Neutrophil (primary cell): ENCODE data around the gene SF3B6.
"Not testable (repeated sequence)": the region's sequence is repeated elsewhere in the genome, so short reads cannot be mapped to it uniquely, and the experiment has no call there.

ENCODE experiments used
- H3K27ac ChIP-seq: fragments of 200-600 bp; sonication (generic); 2 replicates; pipeline ENCODE4 v1.5.1; 2016; ENCODE audit warnings: mild to moderate bottlenecking, moderate library complexity
- H3K27me3 ChIP-seq: fragments of 200-600 bp; sonication (generic); 2 replicates; pipeline ENCODE4 v1.6.0; 2016; ENCODE audit warnings: mild to moderate bottlenecking
- H3K36me3 ChIP-seq: fragments of 200-600 bp; sonication (generic); 2 replicates; pipeline ENCODE4 v1.5.1; 2017
- H3K4me1 ChIP-seq, 2 experiments: fragments of 200-600 bp in 1 of 2; sonication (generic) in 1 of 2; 1 replicate in 1 of 2; 2 replicates in 1 of 2; pipeline versions ENCODE4 v1.5.1 to v1.6.1; 2013 to 2016; ENCODE audit warnings: low read depth in 1 of 2, low read length in 1 of 2, mild to moderate bottlenecking in 1 of 2, moderate library complexity in 1 of 2; ENCODE audit not compliant: control insufficient read depth in 1 of 2, insufficient read depth in 1 of 2
- H3K4me3 ChIP-seq, 2 experiments: fragments of 200-600 bp in 1 of 2; sonication (generic) in 1 of 2; 1 replicate in 1 of 2; 2 replicates in 1 of 2; pipeline ENCODE4 v1.5.1; 2013 to 2016; ENCODE audit warnings: low read depth in 1 of 2, low read length in 1 of 2, mild to moderate bottlenecking in 1 of 2, moderate library complexity in 1 of 2
- H3K9me3 ChIP-seq: fragments of 200-600 bp; sonication (generic); 2 replicates; pipeline ENCODE4 v1.5.1; 2016
- TF ChIP-seq, protein P1 (sequence below): fragments of 200-600 bp; sonication (generic); IDR thresholded peaks from 2 replicates; pipeline ENCODE4 v1.5.1; 2016; ENCODE audit warnings: antibody characterized with exemption

The SF3B6 gene

GRCh38 chr2:24045511-24046508 is 30.3 kb downstream of the SF3B6 start:
- Histone ChIP-seq H3K4me1 (peaks cover 29 to 31% of the 10 kb centered on the region in 2 experiments), H3K36me3 (no peaks in the 10 kb centered on the region), H3K27ac (no peak overlapping the region), H3K4me3 (no peak overlapping the region), H3K27me3 (peaks cover 46% of the 10 kb centered on the region), H3K9me3 (no peaks in the 10 kb centered on the region)
- TF ChIP-seq, protein P1, sequence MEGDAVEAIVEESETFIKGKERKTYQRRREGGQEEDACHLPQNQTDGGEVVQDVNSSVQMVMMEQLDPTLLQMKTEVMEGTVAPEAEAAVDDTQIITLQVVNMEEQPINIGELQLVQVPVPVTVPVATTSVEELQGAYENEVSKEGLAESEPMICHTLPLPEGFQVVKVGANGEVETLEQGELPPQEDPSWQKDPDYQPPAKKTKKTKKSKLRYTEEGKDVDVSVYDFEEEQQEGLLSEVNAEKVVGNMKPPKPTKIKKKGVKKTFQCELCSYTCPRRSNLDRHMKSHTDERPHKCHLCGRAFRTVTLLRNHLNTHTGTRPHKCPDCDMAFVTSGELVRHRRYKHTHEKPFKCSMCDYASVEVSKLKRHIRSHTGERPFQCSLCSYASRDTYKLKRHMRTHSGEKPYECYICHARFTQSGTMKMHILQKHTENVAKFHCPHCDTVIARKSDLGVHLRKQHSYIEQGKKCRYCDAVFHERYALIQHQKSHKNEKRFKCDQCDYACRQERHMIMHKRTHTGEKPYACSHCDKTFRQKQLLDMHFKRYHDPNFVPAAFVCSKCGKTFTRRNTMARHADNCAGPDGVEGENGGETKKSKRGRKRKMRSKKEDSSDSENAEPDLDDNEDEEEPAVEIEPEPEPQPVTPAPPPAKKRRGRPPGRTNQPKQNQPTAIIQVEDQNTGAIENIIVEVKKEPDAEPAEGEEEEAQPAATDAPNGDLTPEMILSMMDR: no peak

DNA sequence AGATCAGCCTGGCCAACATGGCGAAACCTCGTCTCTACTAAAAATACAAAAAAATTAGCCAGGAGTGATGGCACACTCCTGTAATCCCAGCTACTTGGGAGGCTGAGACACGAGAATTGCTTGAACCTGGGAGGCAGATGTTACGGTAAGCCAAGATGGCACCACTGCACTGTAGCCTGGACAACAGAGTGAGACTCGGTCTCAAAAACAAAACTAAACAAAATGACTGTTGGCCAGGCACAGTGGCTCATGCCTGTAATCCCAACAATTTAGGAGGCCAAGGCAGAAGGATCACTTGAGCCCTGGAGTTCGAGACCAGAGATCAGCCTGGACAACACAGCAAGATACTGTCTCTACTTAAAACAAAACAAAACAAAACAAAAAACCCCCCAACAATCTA is 33.0 kb downstream of the SF3B6 start:
- Histone ChIP-seq H3K4me1 (peaks cover 12 to 15% of the 10 kb centered on the region in 2 experiments), H3K27me3 (peaks cover 20% of the 10 kb centered on the region)
- H3K36me3 ChIP-seq, H3K27ac ChIP-seq, H3K9me3 ChIP-seq, H3K4me3 ChIP-seq: not testable (repeated sequence)

DNA sequence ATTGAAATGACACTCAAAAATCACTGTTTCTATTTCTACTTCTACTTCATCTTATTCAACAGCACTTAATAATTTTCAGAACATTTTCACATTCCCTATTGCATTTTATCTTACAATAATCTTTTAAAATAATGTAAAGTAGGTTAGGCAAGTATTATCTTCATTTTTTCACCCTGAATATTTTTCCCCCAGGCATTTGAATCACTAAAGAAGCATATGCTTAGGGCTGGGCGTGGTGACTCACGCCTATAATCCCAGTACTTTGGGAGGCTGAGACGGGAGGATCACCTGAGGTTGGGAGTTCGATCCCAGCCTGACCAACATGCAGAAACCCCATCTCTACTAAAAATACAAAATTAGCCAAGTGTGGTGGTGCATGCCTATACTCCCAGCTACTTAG is 35.6 kb downstream of the SF3B6 start:
- H3K9me3 ChIP-seq: no peaks in the 10 kb centered on the region
- H3K4me1 ChIP-seq: no peaks in the 10 kb centered on the region
- no peak overlapping the region for H3K4me3 ChIP-seq
- no peak overlapping the region for H3K27ac ChIP-seq
- peaks cover 10% of the 10 kb centered on the region for H3K36me3 ChIP-seq
- TF ChIP-seq, protein P1: no peak
- H3K27me3 ChIP-seq: no peaks in the 10 kb centered on the region

DNA sequence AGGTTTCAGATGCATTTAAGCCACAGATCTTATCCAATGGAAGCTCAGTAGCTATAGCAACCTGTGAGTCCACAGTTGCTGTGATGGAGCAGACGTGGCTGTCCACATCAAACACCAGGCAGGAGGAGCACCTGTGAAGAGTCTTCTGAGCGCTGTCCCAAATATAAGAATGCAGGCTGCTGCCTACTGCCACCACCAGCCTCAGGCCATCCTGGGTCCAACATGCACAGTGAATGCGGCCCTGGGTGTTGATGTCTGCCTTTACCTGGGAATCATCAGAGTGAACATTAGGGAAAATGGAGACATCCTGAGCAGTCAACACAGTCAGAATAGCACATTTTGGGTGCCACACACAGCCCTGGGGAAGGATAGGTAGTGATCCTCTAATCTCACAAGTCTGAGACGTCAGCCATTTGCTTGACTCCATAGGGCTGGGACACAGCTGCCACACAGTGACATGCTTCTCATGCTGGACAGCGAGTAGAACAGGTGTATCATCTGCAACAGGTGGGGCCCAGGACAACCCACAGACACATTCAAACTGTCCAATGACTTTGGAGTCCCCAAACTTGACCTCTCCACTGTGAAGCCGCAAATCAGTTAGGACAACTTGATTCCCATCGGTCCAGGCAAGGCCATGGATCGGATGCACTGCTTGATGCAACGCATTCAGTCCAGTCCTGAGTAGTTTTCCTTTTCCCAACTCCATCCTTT is 37.2 kb downstream of the SF3B6 start:
- TF ChIP-seq, protein P1: no peak
- Histone ChIP-seq H3K27me3 (no peaks in the 10 kb centered on the region), H3K27ac (no peak overlapping the region), H3K36me3 (peaks cover 10% of the 10 kb centered on the region), H3K4me1 (no peaks in the 10 kb centered on the region), H3K9me3 (no peaks in the 10 kb centered on the region), H3K4me3 (no peak overlapping the region)

GRCh38 chr2:24026233-24026632 is 49.9 kb downstream of the SF3B6 start:
- H3K27me3 ChIP-seq: no peaks in the 10 kb centered on the region
- TF ChIP-seq, protein P1: no peak
- H3K4me3 ChIP-seq: no peak overlapping the region
- H3K36me3 ChIP-seq: peaks cover 26% of the 10 kb centered on the region
- no peaks in the 10 kb centered on the region for H3K9me3 ChIP-seq
- H3K27ac ChIP-seq: no peak overlapping the region
- no peaks in the 10 kb centered on the region for H3K4me1 ChIP-seq
